ENCODE results near the gene SFMBT1. TPM values are rescaled to one million over a fixed set of nuclear protein-coding genes. Genes with fewer than 3 reads are reported as not detected.

SFMBT1 gene
- total RNA-seq, 2 experiments from 2014 or later: 28.7 to 30.0 TPM

GRCh38 chr3:52892625-52893311, 153.1 kb downstream of the SFMBT1 start:
- ChIA-PET POLR2A (interaction anchor here (0.6 to 3.3 kb wide), 9 partner anchors 10 to 347 kb away, joined by 3 to 18 read pairs (median 5); partner anchors contain the start of genes NEK4 and SFMBT1), CTCF (interaction anchor here (0.7 to 2.4 kb wide), 24 partner anchors 9 to 187 kb away, joined by 3 to 17 read pairs (median 4); partner anchors contain the start of genes GLT8D1, NEK4, SFMBT1 and SPCS1)
- DNase-seq: peak; percentile 54
- H3K4me3 Mint-ChIP-seq: peak overlapping the region; percentile 81
- H3K9me3 Mint-ChIP-seq: no peaks in the 10 kb centered on the region
- peaks cover 67% of the 10 kb centered on the region for H3K4me1 Mint-ChIP-seq
- peak overlapping the region; percentile 92 for H3K27ac Mint-ChIP-seq
- H3K27me3 Mint-ChIP-seq: no peaks in the 10 kb centered on the region
- peaks cover 26% of the 10 kb centered on the region for H3K36me3 Mint-ChIP-seq (ENCODE audit: low read depth)

GRCh38 chr3:52892290-52892624, 153.6 kb downstream of the SFMBT1 start:
- H3K4me1 Mint-ChIP-seq: peaks cover 66% of the 10 kb centered on the region
- CTCF ChIA-PET: interaction anchor here (0.8 to 2.4 kb wide), 13 partner anchors 13 to 186 kb away, joined by 3 to 17 read pairs (median 4); partner anchors contain the start of genes GLT8D1, NEK4, SFMBT1 and SPCS1
- POLR2A ChIA-PET: interaction anchor here (1.5 to 3.3 kb wide), 3 partner anchors 10 to 154 kb away, joined by 3 to 18 read pairs (median 6); partner anchors contain the start of gene SFMBT1
- H3K27me3 Mint-ChIP-seq: no peaks in the 10 kb centered on the region
- no peak for DNase-seq
- H3K9me3 Mint-ChIP-seq: no peaks in the 10 kb centered on the region
- peak overlapping the region; percentile 92 for H3K27ac Mint-ChIP-seq
- H3K4me3 Mint-ChIP-seq: peak overlapping the region; percentile 81
- H3K36me3 Mint-ChIP-seq (ENCODE audit: low read depth): peaks cover 26% of the 10 kb centered on the region

GRCh38 chr3:52891615-52892081, 154.2 kb downstream of the SFMBT1 start:
- DNase-seq: no peak
- ChIA-PET CTCF (interaction anchor here (0.8 to 2.4 kb wide), 9 partner anchors 12 to 186 kb away, joined by 3 to 17 read pairs (median 4); partner anchors contain the start of genes GLT8D1, NEK4, SFMBT1 and SPCS1), POLR2A (interaction anchor here (1.5 to 3.3 kb wide), 2 partner anchors 9 to 154 kb away, joined by 3 to 18 read pairs; partner anchors contain the start of gene SFMBT1)
- H3K27me3 Mint-ChIP-seq: no peaks in the 10 kb centered on the region
- H3K36me3 Mint-ChIP-seq (ENCODE audit: low read depth): peaks cover 27% of the 10 kb centered on the region
- H3K27ac Mint-ChIP-seq: peak overlapping the region; percentile 92
- H3K4me1 Mint-ChIP-seq: peaks cover 63% of the 10 kb centered on the region
- H3K9me3 Mint-ChIP-seq: no peaks in the 10 kb centered on the region
- H3K4me3 Mint-ChIP-seq: no peak overlapping the region

- H3K4me3 Mint-ChIP-seq: peak overlapping the region; percentile 6
- peaks cover 29% of the 10 kb centered on the region for H3K36me3 Mint-ChIP-seq (ENCODE audit: low read depth)
- H3K4me1 Mint-ChIP-seq: peaks cover 60% of the 10 kb centered on the region
- H3K27ac Mint-ChIP-seq: peak overlapping the region; percentile 92
- peak; percentile 40 for DNase-seq
- ChIA-PET CTCF (interaction anchor here (1.2 to 1.8 kb wide), 2 partner anchors 31 to 120 kb away, joined by 4 to 5 read pairs; partner anchors contain the start of gene NEK4), POLR2A (interaction anchor here (1.5 to 3.3 kb wide), 2 partner anchors 9 to 155 kb away, joined by 3 to 18 read pairs; partner anchors contain the start of gene SFMBT1)
- no peaks in the 10 kb centered on the region for H3K27me3 Mint-ChIP-seq
- H3K9me3 Mint-ChIP-seq: no peaks in the 10 kb centered on the region
Measured at GRCh38 chr3:52891164-52891563, 154.7 kb downstream of the SFMBT1 start.

GRCh38 chr3:52890735-52891134, 155.1 kb downstream of the SFMBT1 start:
- Mint-ChIP-seq H3K27ac (peak overlapping the region; percentile 61), H3K9me3 (no peaks in the 10 kb centered on the region), H3K4me3 (no peak overlapping the region), H3K36me3 (ENCODE audit: low read depth) (peaks cover 33% of the 10 kb centered on the region), H3K4me1 (peaks cover 56% of the 10 kb centered on the region), H3K27me3 (no peaks in the 10 kb centered on the region)
- DNase-seq: peak; percentile 41
- CTCF ChIA-PET: no interaction called here
- POLR2A ChIA-PET: no interaction called here

GRCh38 chr3:52889901-52890300, 156.0 kb downstream of the SFMBT1 start:
- DNase-seq: no peak
- no peak overlapping the region for H3K27ac Mint-ChIP-seq
- H3K9me3 Mint-ChIP-seq: no peaks in the 10 kb centered on the region
- CTCF ChIA-PET: interaction anchor here (1.2 kb wide), 1 partner anchor 11 kb away, joined by 3 read pairs; no protein-coding TSS in a partner anchor
- peaks cover 34% of the 10 kb centered on the region for H3K36me3 Mint-ChIP-seq (ENCODE audit: low read depth)
- H3K27me3 Mint-ChIP-seq: no peaks in the 10 kb centered on the region
- no peak overlapping the region for H3K4me3 Mint-ChIP-seq
- POLR2A ChIA-PET: interaction anchor here (0.7 to 1.2 kb wide), 2 partner anchors 11 to 450 kb away, joined by 3 read pairs; no protein-coding TSS in a partner anchor
- H3K4me1 Mint-ChIP-seq: peaks cover 47% of the 10 kb centered on the region

- ChIA-PET POLR2A (no interaction called here), CTCF (no interaction called here)
- DNase-seq: no peak
- Mint-ChIP-seq H3K27me3 (no peaks in the 10 kb centered on the region), H3K4me1 (peaks cover 22% of the 10 kb centered on the region), H3K4me3 (no peak overlapping the region), H3K36me3 (ENCODE audit: low read depth) (peaks cover 28% of the 10 kb centered on the region), H3K9me3 (no peaks in the 10 kb centered on the region), H3K27ac (no peak overlapping the region)
Measured at GRCh38 chr3:52887166-52887565, 158.7 kb downstream of the SFMBT1 start.

GRCh38 chr3:52886049-52886730, 159.7 kb downstream of the SFMBT1 start:
- Mint-ChIP-seq H3K9me3 (no peaks in the 10 kb centered on the region), H3K27ac (no peak overlapping the region), H3K4me1 (peaks cover 15% of the 10 kb centered on the region), H3K36me3 (ENCODE audit: low read depth) (peaks cover 28% of the 10 kb centered on the region), H3K4me3 (no peak overlapping the region), H3K27me3 (no peaks in the 10 kb centered on the region)
- DNase-seq: no peak
- CTCF ChIA-PET: interaction anchor here (1.0 kb wide), 1 partner anchor 51 kb away, joined by 3 read pairs; no protein-coding TSS in a partner anchor
- POLR2A ChIA-PET: no interaction called here

GRCh38 chr3:52882377-52882776, 163.5 kb downstream of the SFMBT1 start:
- CTCF ChIA-PET: no interaction called here
- Mint-ChIP-seq H3K9me3 (no peaks in the 10 kb centered on the region), H3K4me1 (peaks cover 8% of the 10 kb centered on the region), H3K36me3 (ENCODE audit: low read depth) (peaks cover 33% of the 10 kb centered on the region), H3K27me3 (no peaks in the 10 kb centered on the region), H3K27ac (no peak overlapping the region), H3K4me3 (no peak overlapping the region)
- POLR2A ChIA-PET: interaction anchor here (1.2 kb wide), 1 partner anchor 10 kb away, joined by 3 read pairs; no protein-coding TSS in a partner anchor
- no peak for DNase-seq

- no peak for DNase-seq
- Mint-ChIP-seq H3K4me3 (no peak overlapping the region), H3K4me1 (peaks cover 8% of the 10 kb centered on the region), H3K27me3 (no peaks in the 10 kb centered on the region), H3K9me3 (no peaks in the 10 kb centered on the region), H3K27ac (no peak overlapping the region), H3K36me3 (ENCODE audit: low read depth) (peaks cover 32% of the 10 kb centered on the region)
- ChIA-PET CTCF (no interaction called here), POLR2A (interaction anchor here (1.2 kb wide), 1 partner anchor 10 kb away, joined by 3 read pairs; no protein-coding TSS in a partner anchor)
Measured at GRCh38 chr3:52881871-52882270, 164.0 kb downstream of the SFMBT1 start.

GRCh38 chr3:52880474-52880873, 165.4 kb downstream of the SFMBT1 start:
- Mint-ChIP-seq H3K27me3 (no peaks in the 10 kb centered on the region), H3K4me1 (peaks cover 11% of the 10 kb centered on the region), H3K27ac (no peak overlapping the region), H3K4me3 (no peak overlapping the region), H3K9me3 (no peaks in the 10 kb centered on the region), H3K36me3 (ENCODE audit: low read depth) (peaks cover 19% of the 10 kb centered on the region)
- no peak for DNase-seq
- ChIA-PET POLR2A (no interaction called here), CTCF (interaction anchor here (1.1 to 2.4 kb wide), 3 partner anchors 12 to 41 kb away, joined by 3 to 17 read pairs (median 3); no protein-coding TSS in a partner anchor)

GRCh38 chr3:52880047-52880446, 165.8 kb downstream of the SFMBT1 start:
- ChIA-PET CTCF (interaction anchor here (1.1 to 2.4 kb wide), 3 partner anchors 13 to 41 kb away, joined by 3 to 17 read pairs (median 3); no protein-coding TSS in a partner anchor), POLR2A (no interaction called here)
- H3K36me3 Mint-ChIP-seq (ENCODE audit: low read depth): peaks cover 15% of the 10 kb centered on the region
- no peak overlapping the region for H3K27ac Mint-ChIP-seq
- no peak for DNase-seq
- H3K4me1 Mint-ChIP-seq: peaks cover 14% of the 10 kb centered on the region
- no peak overlapping the region for H3K4me3 Mint-ChIP-seq
- no peaks in the 10 kb centered on the region for H3K27me3 Mint-ChIP-seq
- H3K9me3 Mint-ChIP-seq: no peaks in the 10 kb centered on the region

Measured in activated CD4-positive, alpha-beta memory T cell treated with anti-CD3 and anti-CD28 coated beads, Interleukin-2, amount 10 ng/mL, durations not matched to agents 7 days and 5 days (primary cell).